Esophagus muscularis mucosa (tissue), 4 donors: ENCODE measurements around the gene PTGER2.

Source experiments
- CTCF ChIP-seq, 3 experiments: fragments of 200-600 bp in 2 of 3; fragments of 450-650 bp in 1 of 3; sonication (generic) in 2 of 3; IDR thresholded peaks; one replicate each; pipeline ENCODE4 v1.5.1; 2017 to 2019; ENCODE audit warnings: antibody characterized with exemption in 3 of 3, mild to moderate bottlenecking in 2 of 3, moderate library complexity in 1 of 3
- EP300 ChIP-seq: sonication (generic); formaldehyde crosslinking; IDR thresholded peaks from one replicate; pipeline ENCODE4 v1.6.1; 2017; ENCODE audit warnings: antibody characterized with exemption
- POLR2A ChIP-seq: fragments of 450-650 bp; IDR thresholded peaks from one replicate; pipeline ENCODE4 v1.6.1; 2017; ENCODE audit warnings: antibody characterized with exemption, moderate library complexity, mild to moderate bottlenecking, low read depth

- no peak for TF ChIP-seq CTCF (IDR thresholded peaks at IDR 0.05)
- TF ChIP-seq POLR2A = no peak
- TF ChIP-seq EP300 = no peak
These were observed 18.2 kb downstream of the PTGER2 start for GRCh38 chr14:52332269-52332668.
